MCF 10A (cell line): Measurements from ENCODE around the gene NAV1. TPM values are rescaled to one million over a fixed set of nuclear protein-coding genes. Genes with fewer than 3 reads are reported as not detected.

ENCODE experiments used
- BruUV-seq: library from RNA; stranded (reverse); fragments of 400-500 nt; replicated peaks from 2 replicates; lab custom pipeline; 2021; lab: Mats Ljungman, UMichigan
- CTCF ChIA-PET: fragments of 300-600 bp; sonication (Branson Sonifier 250); formaldehyde crosslinking; extraction: SDS; loops from one replicate; lab custom pipeline; 2021; ENCODE audit warnings: antibody characterized with exemption, inconsistent platforms; lab: Yijun Ruan, JAX
- POLR2A ChIA-PET: fragments of 300-600, 350-650 bp; sonication (Branson Sonifier 250); formaldehyde crosslinking; extraction: SDS; loops from one replicate; lab custom pipeline; 2020; ENCODE audit warnings: antibody characterized with exemption, inconsistent platforms; lab: Yijun Ruan, JAX
- DNase-seq: peaks from one replicate; pipeline ENCODE4 v3.0.0-alpha.2; 2018; ENCODE audit not compliant: unreplicated experiment
- H3K27ac Mint-ChIP-seq: one replicate; pipeline ENCODE4 v1.8.0; 2022; ENCODE audit warnings: mild to moderate bottlenecking, low read depth, mixed read lengths; ENCODE audit not compliant: unreplicated experiment
- H3K27me3 Mint-ChIP-seq: one replicate; pipeline ENCODE4 v1.8.0; 2022; ENCODE audit warnings: mixed read lengths; ENCODE audit not compliant: insufficient read depth, unreplicated experiment
- H3K36me3 Mint-ChIP-seq: one replicate; pipeline ENCODE4 v1.8.0; 2022; ENCODE audit warnings: mild to moderate bottlenecking, moderate library complexity, mixed read lengths; ENCODE audit not compliant: insufficient read depth, unreplicated experiment
- H3K4me1 Mint-ChIP-seq: one replicate; pipeline ENCODE4 v1.8.0; 2022; ENCODE audit warnings: mixed read lengths; ENCODE audit not compliant: insufficient read depth, unreplicated experiment
- H3K4me3 Mint-ChIP-seq: one replicate; pipeline ENCODE4 v1.8.0; 2022; ENCODE audit warnings: mild to moderate bottlenecking, moderate library complexity, mixed read lengths; ENCODE audit not compliant: unreplicated experiment
- H3K9me3 Mint-ChIP-seq: one replicate; pipeline ENCODE4 v1.8.0; 2022; ENCODE audit warnings: mixed read lengths; ENCODE audit not compliant: unreplicated experiment
- intact Hi-C: fragments of 100-400 bp; cut with micrococcal nuclease; formaldehyde crosslinking; loops from 2 replicates; pipeline ENCODE4 v1.14.1; 2022
- total RNA-seq: library from RNA; stranded (reverse); gene quantifications from 2 replicates; pipeline ENCODE4 v1.2.3, GENCODE V29; 2022
- TF ChIP-seq, protein P1 (sequence below): fragments of 200-600 bp; IDR thresholded peaks from one replicate; pipeline ENCODE4 v1.8.0; 2022; ENCODE audit warnings: antibody characterized with exemption, mild to moderate bottlenecking; ENCODE audit not compliant: unreplicated experiment

Gene NAV1
- total RNA-seq, 1 experiment from 2014 or later, result 34.9 TPM

DNA sequence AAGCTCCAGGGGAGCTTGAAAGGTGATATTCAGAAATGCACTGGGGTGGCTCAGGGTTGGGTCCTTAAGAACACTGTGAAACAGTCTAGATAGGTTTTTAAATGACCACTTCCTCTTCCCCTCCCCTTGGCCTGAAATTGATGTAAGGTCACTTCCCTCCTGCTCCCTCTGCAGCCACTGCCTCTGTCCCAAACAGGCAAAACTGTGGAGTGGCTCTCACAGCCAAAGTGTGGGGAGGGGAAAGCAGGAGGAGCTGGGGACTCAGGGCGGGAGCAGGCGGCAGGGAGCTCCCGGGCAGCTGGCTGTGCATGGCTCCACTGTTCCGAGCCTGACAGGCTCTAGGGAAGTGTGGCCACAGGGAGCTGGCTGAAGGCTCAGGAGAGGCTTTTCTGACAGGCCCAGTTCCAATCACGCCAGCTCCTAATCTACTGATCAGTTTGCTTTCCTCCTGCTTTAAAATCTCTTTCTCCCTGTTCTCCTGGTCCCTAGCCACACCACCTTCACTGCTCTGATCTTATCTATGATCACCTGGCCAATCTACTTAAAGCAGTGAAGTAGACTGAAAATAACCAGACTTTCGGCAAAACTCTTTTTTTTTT is 26.9 kb upstream of the NAV1 start:
- no TSS peak for BruUV-seq
- ChIA-PET POLR2A (interaction anchor here (0.7 to 15.5 kb wide), 13 partner anchors 9 to 167 kb away, joined by 3 to 330 read pairs (median 6); no protein-coding TSS in a partner anchor), CTCF (interaction anchor here (0.5 to 58.0 kb wide), 45 partner anchors 11 to 1359 kb away, joined by 3 to 3816 read pairs (median 5); partner anchors contain the start of genes CSRP1 and PHLDA3)
- peaks cover 7% of the 10 kb centered on the region for H3K4me1 Mint-ChIP-seq
- intact Hi-C loops, result loop anchor here (2.0 kb wide), 1 partner anchor 127 kb away; no protein-coding TSS in a partner anchor
- no peaks in the 10 kb centered on the region for H3K27me3 Mint-ChIP-seq
- peak overlapping the region; percentile 31 for H3K27ac Mint-ChIP-seq
- TF ChIP-seq, protein P1, sequence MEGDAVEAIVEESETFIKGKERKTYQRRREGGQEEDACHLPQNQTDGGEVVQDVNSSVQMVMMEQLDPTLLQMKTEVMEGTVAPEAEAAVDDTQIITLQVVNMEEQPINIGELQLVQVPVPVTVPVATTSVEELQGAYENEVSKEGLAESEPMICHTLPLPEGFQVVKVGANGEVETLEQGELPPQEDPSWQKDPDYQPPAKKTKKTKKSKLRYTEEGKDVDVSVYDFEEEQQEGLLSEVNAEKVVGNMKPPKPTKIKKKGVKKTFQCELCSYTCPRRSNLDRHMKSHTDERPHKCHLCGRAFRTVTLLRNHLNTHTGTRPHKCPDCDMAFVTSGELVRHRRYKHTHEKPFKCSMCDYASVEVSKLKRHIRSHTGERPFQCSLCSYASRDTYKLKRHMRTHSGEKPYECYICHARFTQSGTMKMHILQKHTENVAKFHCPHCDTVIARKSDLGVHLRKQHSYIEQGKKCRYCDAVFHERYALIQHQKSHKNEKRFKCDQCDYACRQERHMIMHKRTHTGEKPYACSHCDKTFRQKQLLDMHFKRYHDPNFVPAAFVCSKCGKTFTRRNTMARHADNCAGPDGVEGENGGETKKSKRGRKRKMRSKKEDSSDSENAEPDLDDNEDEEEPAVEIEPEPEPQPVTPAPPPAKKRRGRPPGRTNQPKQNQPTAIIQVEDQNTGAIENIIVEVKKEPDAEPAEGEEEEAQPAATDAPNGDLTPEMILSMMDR, result no peak
- H3K36me3 Mint-ChIP-seq, result no peaks in the 10 kb centered on the region
- H3K9me3 Mint-ChIP-seq, result no peaks in the 10 kb centered on the region
- DNase-seq, result no peak
- no peak overlapping the region for H3K4me3 Mint-ChIP-seq

DNA sequence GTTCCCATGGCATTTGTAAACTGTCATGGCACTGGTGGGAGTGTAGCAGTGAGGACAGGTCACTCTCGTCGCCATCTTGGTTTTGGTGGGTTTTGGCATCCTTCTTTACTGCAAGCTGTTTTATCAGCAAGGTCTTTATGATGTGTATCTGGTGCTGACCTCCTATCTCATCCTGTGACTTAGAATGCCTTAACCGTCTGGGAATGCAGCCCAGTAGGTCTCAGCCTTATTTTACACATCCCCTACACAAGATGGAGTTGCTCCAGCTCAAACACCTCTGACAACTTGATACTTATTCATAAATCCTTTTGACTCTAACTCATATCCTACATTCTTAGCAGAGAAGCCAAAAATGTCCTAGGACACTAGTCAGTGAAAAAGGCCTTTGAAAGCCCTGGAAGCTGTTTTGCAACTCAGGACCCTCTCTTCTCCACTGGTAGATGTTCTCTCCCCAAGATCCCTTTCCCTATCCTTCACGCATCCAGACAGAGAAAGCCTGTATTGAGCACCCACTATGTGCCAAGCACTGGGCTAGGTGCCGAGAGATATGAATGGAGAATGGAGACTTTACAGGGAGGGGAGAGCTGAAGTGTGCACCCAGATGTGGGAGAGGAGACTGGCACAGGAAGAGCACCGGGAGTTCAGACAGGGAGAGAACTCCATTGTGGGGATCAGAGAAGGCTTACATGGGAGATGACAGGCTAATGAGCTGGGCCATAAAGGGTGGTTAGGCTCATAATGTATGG is 25.3 kb upstream of the NAV1 start:
- Mint-ChIP-seq H3K9me3 (no peaks in the 10 kb centered on the region), H3K27ac (no peak overlapping the region), H3K4me1 (peaks cover 7% of the 10 kb centered on the region), H3K27me3 (no peaks in the 10 kb centered on the region), H3K4me3 (no peak overlapping the region), H3K36me3 (no peaks in the 10 kb centered on the region)
- ChIA-PET CTCF (interaction anchor here (0.5 to 58.0 kb wide), 51 partner anchors 10 to 1361 kb away, joined by 3 to 3816 read pairs (median 3); partner anchors contain the start of genes CSRP1, IPO9 and PHLDA3), POLR2A (interaction anchor here (0.6 to 15.5 kb wide), 13 partner anchors 8 to 78 kb away, joined by 3 to 330 read pairs (median 13); partner anchors contain the start of gene PHLDA3)
- intact Hi-C loops, result loop anchor here (1.0 to 2.0 kb wide), 4 partner anchors 31 to 129 kb away; no protein-coding TSS in a partner anchor
- no TSS peak for BruUV-seq
- TF ChIP-seq, protein P1, result no peak
- no peak for DNase-seq

GRCh38 chr1:201514466-201514865 is 24.5 kb upstream of the NAV1 start:
- DNase-seq, result no peak
- Mint-ChIP-seq H3K4me1 (peaks cover 7% of the 10 kb centered on the region), H3K36me3 (no peaks in the 10 kb centered on the region), H3K27me3 (no peaks in the 10 kb centered on the region), H3K9me3 (no peaks in the 10 kb centered on the region), H3K27ac (no peak overlapping the region), H3K4me3 (no peak overlapping the region)
- intact Hi-C loops, result no loop called here
- TF ChIP-seq, protein P1, result no peak
- ChIA-PET POLR2A (interaction anchor here (2.0 to 15.5 kb wide), 3 partner anchors 27 to 67 kb away, joined by 21 to 330 read pairs (median 47); no protein-coding TSS in a partner anchor), CTCF (interaction anchor here (0.7 to 58.0 kb wide), 13 partner anchors 9 to 642 kb away, joined by 3 to 3816 read pairs (median 5); partner anchors contain the start of genes CSRP1 and PHLDA3)
- BruUV-seq, result no TSS peak
